K562 (cell line): Measurements from ENCODE around the gene FAM181B. TPM values are rescaled to one million over a fixed set of nuclear protein-coding genes. Genes with fewer than 3 reads are reported as not detected.

ENCODE experiments used
- ATAC-seq: fragments of 200-7000 bp; cut with Tn5 transposase; 3 replicates; pipeline ENCODE4 v1.9.1; 2020; ENCODE audit warnings: moderate library complexity
- BruUV-seq: library from RNA; stranded (reverse); fragments of 400-500 nt; replicated peaks from 2 replicates; lab custom pipeline; 2021; lab: Mats Ljungman, UMichigan
- CTCF ChIA-PET: fragments of 300-600 bp; formaldehyde crosslinking; extraction: SDS; loops from one replicate; lab custom pipeline; 2021; ENCODE audit warnings: low intra/inter-chr PET ratio; lab: Yijun Ruan, JAX
- POLR2A ChIA-PET: fragments of 300-600, 350-650 bp; sonication (Branson Sonifier 250); formaldehyde crosslinking; extraction: SDS; loops from one replicate; lab custom pipeline; 2021; ENCODE audit warnings: antibody characterized with exemption, inconsistent platforms; lab: Yijun Ruan, JAX
- DNase-seq, 4 experiments: peaks; one replicate each; pipeline versions ENCODE4 v3.0.0 to v3.0.0-alpha.2; 2011 to 2018; ENCODE audit warnings: low spot score in 3 of 4, mixed read lengths in 3 of 4; ENCODE audit errors: extremely low read depth in 1 of 4
- FAIRE-seq: peaks from 2 replicates; lab custom pipeline; 2011; peaks lifted over from hg19 to GRCh38; lab: Jason Lieb, UNC
- H2AFZ ChIP-seq: 2 replicates; pipeline ENCODE4 v1.6.0; 2011; ENCODE audit warnings: low read depth, low read length, control low read depth, inconsistent platforms
- H3K27ac ChIP-seq: fragments of 200-600 bp; 3 replicates; pipeline ENCODE4 v1.8.0; 2011; ENCODE audit warnings: low read depth, mild to moderate bottlenecking, control low read depth, inconsistent platforms, low read length, moderate library complexity, mixed read lengths; ENCODE audit errors: extremely low read depth
- H3K27me3 ChIP-seq, 2 experiments: fragments of 300-600 bp in 1 of 2; 2 replicates in 1 of 2; 3 replicates in 1 of 2; pipeline versions ENCODE4 v1.6.0 to v1.8.0; 2011; ENCODE audit warnings: inconsistent platforms in 2 of 2, low read length in 2 of 2, mild to moderate bottlenecking in 1 of 2, mixed read lengths in 1 of 2, moderate library complexity in 1 of 2; ENCODE audit not compliant: control insufficient read depth in 2 of 2, insufficient read depth in 2 of 2
- H3K36me3 ChIP-seq: fragments of 300-600 bp; 3 replicates; pipeline ENCODE4 v1.8.0; 2011; ENCODE audit warnings: mild to moderate bottlenecking, low read length, inconsistent platforms; ENCODE audit not compliant: control insufficient read depth, insufficient read depth
- H3K4me1 ChIP-seq, 2 experiments: fragments of 200-600 bp in 1 of 2; replicated peaks in 1 of 2; 2 replicates in 1 of 2; 3 replicates in 1 of 2; pipeline versions ENCODE4 v1.5.1 to v1.8.0; 2011; ENCODE audit warnings: inconsistent platforms in 2 of 2, low read length in 2 of 2, mild to moderate bottlenecking in 1 of 2, mixed read lengths in 1 of 2, moderate library complexity in 1 of 2; ENCODE audit not compliant: control insufficient read depth in 2 of 2, insufficient read depth in 2 of 2
- H3K4me2 ChIP-seq: 2 replicates; pipeline ENCODE4 v1.6.1; 2011; ENCODE audit warnings: low read length, control low read depth, inconsistent platforms, mixed read lengths; ENCODE audit not compliant: insufficient read depth
- H3K4me3 ChIP-seq: fragments of 200-600 bp; sonication (generic), shearing (Covaris generic); 2 replicates; pipeline ENCODE4 v1.5.1; 2016; ENCODE audit warnings: control low read depth, inconsistent platforms
- H3K79me2 ChIP-seq: fragments of 200-600 bp; 3 replicates; pipeline ENCODE4 v1.8.0; 2011; ENCODE audit warnings: low read length, inconsistent platforms; ENCODE audit not compliant: control insufficient read depth, insufficient read depth
- H3K9ac ChIP-seq, 2 experiments: 2 replicates each; pipeline versions ENCODE4 v1.6.0 to v1.6.1; 2011; ENCODE audit warnings: low read depth in 2 of 2, low read length in 2 of 2, control low read depth in 1 of 2, inconsistent platforms in 1 of 2, mild to moderate bottlenecking in 1 of 2, mixed read lengths in 1 of 2; ENCODE audit not compliant: insufficient read depth in 1 of 2
- H3K9me1 ChIP-seq: one replicate; pipeline ENCODE4 v1.6.0; 2011; ENCODE audit warnings: inconsistent platforms, mild to moderate bottlenecking, low read length, moderate library complexity; ENCODE audit not compliant: control insufficient read depth, insufficient read depth
- H3K9me3 ChIP-seq: replicated peaks from 2 replicates; pipeline ENCODE4 v1.5.1; 2011; ENCODE audit warnings: low read depth, low read length, inconsistent platforms; ENCODE audit not compliant: control insufficient read depth, insufficient read depth
- H4K20me1 ChIP-seq: replicated peaks from 2 replicates; pipeline ENCODE4 v1.6.1; 2011; ENCODE audit warnings: low read length, inconsistent platforms, mixed read lengths; ENCODE audit not compliant: control insufficient read depth, insufficient read depth
- DEAF1 ChIP-seq: fragments of 450-650 bp; formaldehyde crosslinking; IDR thresholded peaks from 2 replicates; pipeline ENCODE4 v1.4.0; 2020; ENCODE audit warnings: mild to moderate bottlenecking, moderate library complexity
- PHF21A ChIP-seq: fragments of 450-650 bp; IDR thresholded peaks from 2 replicates; pipeline ENCODE4 v1.6.1; 2017; ENCODE audit warnings: low read depth, borderline replicate concordance
- RAD21 ChIP-seq, 2 experiments: fragments of 250-450 bp in 1 of 2; fragments of 450-650 bp in 1 of 2; sonication (Bioruptor Pico) in 1 of 2; formaldehyde crosslinking in 1 of 2; IDR thresholded peaks in 1 of 2; conservative IDR thresholded peaks in 1 of 2; 2 replicates each; pipeline versions ENCODE4 v1.4.0 to v1.8.0; 2020 to 2022; ENCODE audit warnings: mild to moderate bottlenecking in 2 of 2, moderate library complexity in 1 of 2
- RBM25 ChIP-seq: fragments of 200-400 bp; formaldehyde crosslinking; IDR thresholded peaks from 2 replicates; pipeline ENCODE4 v1.6.1; 2018; ENCODE audit warnings: low read length, low read depth, moderate library complexity; ENCODE audit not compliant: severe bottlenecking
- SMC3 ChIP-seq: conservative IDR thresholded peaks from 2 replicates; pipeline ENCODE4 v1.6.1; 2011; ENCODE audit warnings: low read depth, low read length, improper control_type of control experiment; ENCODE audit not compliant: insufficient read depth
- TSC22D4 ChIP-seq: fragments of 450-650 bp; IDR thresholded peaks from 2 replicates; pipeline ENCODE4 v1.6.1; 2016; ENCODE audit warnings: missing genetic modification characterization, missing biosample characterization, control low read depth
- WGBS: fragments of 100-300 bp; shearing (Covaris generic); methylation state at CpG from one replicate; pipeline ENCODE4 v1.1.6; 2016; ENCODE audit warnings: low coverage, mixed read lengths; ENCODE audit not compliant: insufficient coverage; ENCODE audit errors: missing lambda C conversion rate; 5-methylcytosine and 5-hydroxymethylcytosine counted together
- in situ Hi-C: fragments of 300-500 bp; cut with MboI; formaldehyde crosslinking; loops from 4 replicates; pipeline ENCODE4 v1.15.0; 2018; ENCODE audit warnings: inconsistent platforms, mixed read lengths
- intact Hi-C: fragments of 100-400 bp; cut with micrococcal nuclease; formaldehyde crosslinking; loops from 2 replicates; pipeline ENCODE4 v1.14.2; 2022
- polyA plus RNA-seq, 8 experiments: library from polyadenylated mRNA; depleted of rRNA in 4 of 8; stranded (reverse) in 5 of 8; unstranded in 3 of 8; fragments of >200 nt; fragmentation: Nextera tagmentation in 2 of 8; fragmentation: Illumina TruSeq in 1 of 8; extraction: Ambion mirVana in 2 of 8; extraction: Trizol in 1 of 8; gene quantifications; 2 replicates each; pipeline versions ENCODE4 v1.2.1 to v1.2.3, GENCODE V29; 2011 to 2014; ENCODE audit warnings: inconsistent platforms in 1 of 8, missing spikeins in 1 of 8
- total RNA-seq, 7 experiments: library from RNA; depleted of rRNA in 6 of 7; stranded (reverse); fragments of >200 nt in 6 of 7; fragmentation: Illumina TruSeq in 2 of 7; extraction: Trizol in 2 of 7; gene quantifications; 2 replicates each; pipeline versions ENCODE4 v1.2.1 to v1.2.3, GENCODE V29; 2011 to 2021; ENCODE audit warnings: low replicate concordance in 1 of 7
- TF ChIP-seq, protein P1 (sequence below): fragments of 450-650 bp; IDR thresholded peaks from 2 replicates; pipeline ENCODE4 v1.6.1; 2018; ENCODE audit not compliant: partially characterized antibody

The FAM181B gene
- total and polyA plus RNA-seq, 9 of the 15 experiments (the other 6 are each of a cell fraction or from before 2014, with no cell fraction given), result 0.01 TPM; not detected in 8

DNA sequence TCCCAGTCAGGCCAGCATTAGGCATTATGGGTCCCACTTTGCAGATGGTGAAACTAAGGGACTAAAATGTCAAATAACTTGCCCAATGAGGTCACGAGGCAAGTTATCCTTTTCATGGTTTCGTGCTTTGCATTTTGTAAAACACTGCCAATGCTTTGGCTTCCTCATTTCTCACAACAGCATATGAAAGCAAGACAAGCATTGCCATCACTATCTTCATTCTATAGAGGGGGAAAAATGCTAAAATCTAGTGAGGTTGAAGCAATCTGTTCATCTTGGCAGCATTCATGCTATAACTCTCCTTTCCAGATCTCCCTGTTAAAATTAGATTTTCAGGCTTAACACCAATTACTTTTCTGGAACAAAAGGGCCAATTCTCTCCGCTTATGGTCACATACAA, 14.8 kb downstream of the FAM181B start:
- WGBS, result 12% methylated on average over 3 of the region's 3 CpGs
- TF ChIP-seq RBM25 (peak; percentile 14), TSC22D4 (tag) (no peak)
- TF ChIP-seq, all 486 proteins: peak for 1
- DNase-seq, result no peak
- Histone ChIP-seq H3K9ac (no peak overlapping the region), H3K9me1 (no peaks in the 10 kb centered on the region), H3K4me3 (no peak overlapping the region), H3K4me2 (no peak overlapping the region), H3K27me3 (peaks cover 5 to 14% of the 10 kb centered on the region in 2 experiments), H3K36me3 (no peaks in the 10 kb centered on the region), H2AFZ (no peak overlapping the region), H4K20me1 (no peaks in the 10 kb centered on the region; the same call in 1 of the 2 replicates), H3K9me3 (no peaks in the 10 kb centered on the region), H3K4me1 (no peaks in the 10 kb centered on the region), H3K27ac (no peak overlapping the region), H3K79me2 (no peaks in the 10 kb centered on the region)
- FAIRE-seq, result no peak
- no peak for ATAC-seq
- POLR2A ChIA-PET, result no interaction called here
- CTCF ChIA-PET, result interaction anchor here (0.9 to 3.4 kb wide), 4 partner anchors 35 to 1101 kb away, joined by 3 to 16 read pairs (median 4); no protein-coding TSS in a partner anchor
- in situ Hi-C loops, result loop anchor here (5.0 to 10.0 kb wide), 2 partner anchors 148 to 1086 kb away; no protein-coding TSS in a partner anchor
- intact Hi-C loops, result loop anchor here (1.0 to 5.0 kb wide), 5 partner anchors 145 to 1098 kb away; partner anchors contain the start of genes DDIAS and PRCP
- no TSS peak for BruUV-seq

DNA sequence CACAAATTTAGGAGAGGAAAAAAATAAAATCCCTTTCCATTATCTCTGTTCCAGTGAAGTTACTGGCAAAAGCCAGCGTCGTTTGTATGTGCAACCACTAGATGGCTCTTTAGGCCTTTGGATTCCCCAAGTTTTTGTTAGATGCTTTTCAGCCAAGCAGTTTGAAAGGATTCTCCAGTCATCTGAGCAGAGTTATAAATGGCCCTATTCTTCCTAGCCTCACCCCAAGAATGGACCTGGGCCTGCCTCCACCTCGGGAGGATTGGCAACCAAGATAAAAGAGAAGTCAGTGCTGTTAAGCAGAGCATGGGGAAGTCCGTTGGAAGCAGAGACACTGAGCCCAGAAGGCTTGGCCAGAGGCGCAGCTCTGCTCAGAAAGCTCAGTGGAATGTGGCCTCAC, 15.4 kb downstream of the FAM181B start:
- CTCF ChIA-PET, result interaction anchor here (0.6 to 3.4 kb wide), 7 partner anchors 35 to 1102 kb away, joined by 3 to 16 read pairs (median 3); no protein-coding TSS in a partner anchor
- Histone ChIP-seq H3K27me3 (peaks cover 5 to 14% of the 10 kb centered on the region in 2 experiments), H3K79me2 (no peaks in the 10 kb centered on the region), H3K9ac (no peak overlapping the region), H3K27ac (no peak overlapping the region), H3K4me3 (no peak overlapping the region), H3K9me3 (no peaks in the 10 kb centered on the region), H4K20me1 (no peaks in the 10 kb centered on the region; the same call in 1 of the 2 replicates), H3K4me2 (no peak overlapping the region), H3K9me1 (no peaks in the 10 kb centered on the region), H3K4me1 (no peaks in the 10 kb centered on the region), H2AFZ (0 out of 2 replicates have a peak overlapping the region, but pooled peaks have one; percentile 36), H3K36me3 (no peaks in the 10 kb centered on the region)
- intact Hi-C loops (loop anchor here (1.0 to 5.0 kb wide), 5 partner anchors 146 to 1099 kb away; partner anchors contain the start of genes DDIAS and PRCP), in situ Hi-C loops (loop anchor here (5.0 to 10.0 kb wide), 2 partner anchors 149 to 1086 kb away; no protein-coding TSS in a partner anchor)
- WGBS, result 23% methylated on average over 5 of the region's 5 CpGs
- ATAC-seq (peak; percentile 86), FAIRE-seq (peak; percentile 95), DNase-seq (peak; percentile 37 to 59 (median 48))
- BruUV-seq, result no TSS peak
- POLR2A ChIA-PET, result interaction anchor here (0.5 to 0.6 kb wide), 2 partner anchors 13 to 475 kb away, joined by 3 to 4 read pairs; partner anchors contain the start of gene ANKRD42
- TF ChIP-seq SMC3 (peak; percentile 75), DEAF1 (peak; percentile 68), PHF21A (no peak), RAD21 (CRISPR knock-in tag; conservative IDR thresholded peaks at IDR 0.05 in 1 of 2, IDR thresholded peaks at IDR 0.05 in 1 of 2) (peak; percentile 90)
- TF ChIP-seq, protein P1, sequence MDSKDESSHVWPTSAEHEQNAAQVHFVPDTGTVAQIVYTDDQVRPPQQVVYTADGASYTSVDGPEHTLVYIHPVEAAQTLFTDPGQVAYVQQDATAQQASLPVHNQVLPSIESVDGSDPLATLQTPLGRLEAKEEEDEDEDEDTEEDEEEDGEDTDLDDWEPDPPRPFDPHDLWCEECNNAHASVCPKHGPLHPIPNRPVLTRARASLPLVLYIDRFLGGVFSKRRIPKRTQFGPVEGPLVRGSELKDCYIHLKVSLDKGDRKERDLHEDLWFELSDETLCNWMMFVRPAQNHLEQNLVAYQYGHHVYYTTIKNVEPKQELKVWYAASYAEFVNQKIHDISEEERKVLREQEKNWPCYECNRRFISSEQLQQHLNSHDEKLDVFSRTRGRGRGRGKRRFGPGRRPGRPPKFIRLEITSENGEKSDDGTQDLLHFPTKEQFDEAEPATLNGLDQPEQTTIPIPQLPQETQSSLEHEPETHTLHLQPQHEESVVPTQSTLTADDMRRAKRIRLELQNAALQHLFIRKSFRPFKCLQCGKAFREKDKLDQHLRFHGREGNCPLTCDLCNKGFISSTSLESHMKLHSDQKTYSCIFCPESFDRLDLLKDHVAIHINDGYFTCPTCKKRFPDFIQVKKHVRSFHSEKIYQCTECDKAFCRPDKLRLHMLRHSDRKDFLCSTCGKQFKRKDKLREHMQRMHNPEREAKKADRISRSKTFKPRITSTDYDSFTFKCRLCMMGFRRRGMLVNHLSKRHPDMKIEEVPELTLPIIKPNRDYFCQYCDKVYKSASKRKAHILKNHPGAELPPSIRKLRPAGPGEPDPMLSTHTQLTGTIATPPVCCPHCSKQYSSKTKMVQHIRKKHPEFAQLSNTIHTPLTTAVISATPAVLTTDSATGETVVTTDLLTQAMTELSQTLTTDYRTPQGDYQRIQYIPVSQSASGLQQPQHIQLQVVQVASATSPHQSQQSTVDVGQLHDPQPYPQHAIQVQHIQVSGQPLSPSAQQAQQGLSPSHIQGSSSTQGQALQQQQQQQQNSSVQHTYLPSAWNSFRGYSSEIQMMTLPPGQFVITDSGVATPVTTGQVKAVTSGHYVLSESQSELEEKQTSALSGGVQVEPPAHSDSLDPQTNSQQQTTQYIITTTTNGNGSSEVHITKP, result no peak
